Measurements from ENCODE around the gene ATAD1.

The ATAD1 gene

GRCh38 chr10:87713707-87714106 is 104.3 kb downstream of the ATAD1 start:
- no peak overlapping the region for H3K4me3 ChIP-seq (ENCODE audit: low read depth, low read length)
- no peak for DNase-seq (ENCODE audit: low read depth)
- TF ChIP-seq, protein P1, sequence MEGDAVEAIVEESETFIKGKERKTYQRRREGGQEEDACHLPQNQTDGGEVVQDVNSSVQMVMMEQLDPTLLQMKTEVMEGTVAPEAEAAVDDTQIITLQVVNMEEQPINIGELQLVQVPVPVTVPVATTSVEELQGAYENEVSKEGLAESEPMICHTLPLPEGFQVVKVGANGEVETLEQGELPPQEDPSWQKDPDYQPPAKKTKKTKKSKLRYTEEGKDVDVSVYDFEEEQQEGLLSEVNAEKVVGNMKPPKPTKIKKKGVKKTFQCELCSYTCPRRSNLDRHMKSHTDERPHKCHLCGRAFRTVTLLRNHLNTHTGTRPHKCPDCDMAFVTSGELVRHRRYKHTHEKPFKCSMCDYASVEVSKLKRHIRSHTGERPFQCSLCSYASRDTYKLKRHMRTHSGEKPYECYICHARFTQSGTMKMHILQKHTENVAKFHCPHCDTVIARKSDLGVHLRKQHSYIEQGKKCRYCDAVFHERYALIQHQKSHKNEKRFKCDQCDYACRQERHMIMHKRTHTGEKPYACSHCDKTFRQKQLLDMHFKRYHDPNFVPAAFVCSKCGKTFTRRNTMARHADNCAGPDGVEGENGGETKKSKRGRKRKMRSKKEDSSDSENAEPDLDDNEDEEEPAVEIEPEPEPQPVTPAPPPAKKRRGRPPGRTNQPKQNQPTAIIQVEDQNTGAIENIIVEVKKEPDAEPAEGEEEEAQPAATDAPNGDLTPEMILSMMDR (IDR thresholded peaks at IDR 0.05; ENCODE audit: insufficient read depth, low read depth, low read length, missing control alignments): no peak

- TF ChIP-seq, protein P1 (IDR thresholded peaks at IDR 0.05; ENCODE audit: insufficient read depth, low read depth, low read length, missing control alignments): no peak
- no peak overlapping the region for H3K4me3 ChIP-seq (ENCODE audit: low read depth, low read length)
- no peak for DNase-seq (ENCODE audit: low read depth)
These were observed 105.0 kb downstream of the ATAD1 start for GRCh38 chr10:87712913-87713616.

- H3K4me3 ChIP-seq (ENCODE audit: low read depth, low read length): no peak overlapping the region
- TF ChIP-seq, protein P1 (IDR thresholded peaks at IDR 0.05; ENCODE audit: insufficient read depth, low read depth, low read length, missing control alignments): no peak
- no peak for DNase-seq (ENCODE audit: low read depth)
These were observed 110.8 kb downstream of the ATAD1 start for GRCh38 chr10:87707254-87707653.

DNA sequence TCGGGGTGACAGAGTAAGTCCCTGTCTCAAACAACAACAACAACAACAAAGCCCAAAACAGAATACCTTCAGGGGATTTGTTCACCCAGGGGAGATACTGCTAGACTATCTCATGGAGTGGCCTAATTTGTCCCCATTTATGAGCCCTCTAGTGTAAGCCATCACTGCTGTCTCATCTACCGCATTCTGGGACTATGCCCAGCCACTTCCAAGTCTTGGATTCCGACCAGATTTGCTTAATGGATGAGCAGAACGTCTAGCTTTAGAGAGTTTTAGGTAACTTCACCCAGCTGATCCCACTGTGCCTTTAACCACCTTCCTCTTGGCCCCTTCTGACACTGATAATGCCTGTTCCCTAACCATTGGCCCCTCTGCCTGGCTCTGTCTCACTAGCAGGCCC is 111.3 kb downstream of the ATAD1 start:
- no peak overlapping the region for H3K4me3 ChIP-seq (ENCODE audit: low read depth, low read length)
- TF ChIP-seq, protein P1 (IDR thresholded peaks at IDR 0.05; ENCODE audit: insufficient read depth, low read depth, low read length, missing control alignments): no peak
- DNase-seq (ENCODE audit: low read depth): no peak

DNA sequence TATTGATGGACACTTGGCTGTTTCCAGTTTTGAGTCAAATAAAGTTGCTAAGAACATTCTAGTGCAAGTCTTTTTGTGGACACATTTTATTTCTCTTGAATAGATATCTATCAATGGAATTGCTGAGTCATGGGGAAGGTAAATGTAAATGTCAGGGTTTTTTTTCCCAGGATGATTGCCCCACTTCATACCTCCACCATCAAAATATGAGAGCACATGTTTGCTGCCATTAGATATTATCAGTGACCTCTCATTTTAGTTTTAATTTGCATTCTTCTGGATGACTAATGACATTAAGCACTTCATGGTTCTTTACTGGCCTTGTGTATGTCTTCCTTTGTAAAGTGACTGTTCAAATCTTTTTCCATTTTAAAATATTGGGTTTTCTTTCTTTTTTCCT is 112.7 kb downstream of the ATAD1 start:
- H3K4me3 ChIP-seq (ENCODE audit: low read depth, low read length): no peak overlapping the region
- TF ChIP-seq, protein P1 (IDR thresholded peaks at IDR 0.05; ENCODE audit: insufficient read depth, low read depth, low read length, missing control alignments): no peak
- DNase-seq (ENCODE audit: low read depth): no peak

DNA sequence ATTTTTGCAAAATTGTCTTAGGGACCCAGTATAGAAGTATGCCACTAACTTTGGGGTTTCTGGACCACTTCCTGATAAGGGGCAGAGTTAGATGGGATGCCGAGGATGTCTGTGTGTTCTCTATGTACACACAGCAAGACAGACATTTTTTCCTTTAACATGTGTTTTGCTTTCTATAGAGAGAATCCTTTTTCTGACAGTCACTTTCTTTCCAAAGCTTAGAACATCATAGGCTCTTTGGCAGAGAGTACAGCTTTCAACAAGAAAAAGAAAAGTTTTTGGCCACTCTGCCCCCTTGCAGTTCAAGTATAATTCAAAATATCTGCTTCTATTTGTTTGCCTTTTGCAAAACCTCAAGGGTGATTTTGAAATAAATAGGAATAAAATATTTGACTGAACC is 114.3 kb downstream of the ATAD1 start:
- TF ChIP-seq, protein P1 (IDR thresholded peaks at IDR 0.05; ENCODE audit: insufficient read depth, low read depth, low read length, missing control alignments): no peak
- DNase-seq (ENCODE audit: low read depth): no peak

GRCh38 chr10:87702973-87703294 is 115.1 kb downstream of the ATAD1 start:
- TF ChIP-seq, protein P1 (IDR thresholded peaks at IDR 0.05; ENCODE audit: insufficient read depth, low read depth, low read length, missing control alignments): no peak
- no peak overlapping the region for H3K4me3 ChIP-seq (ENCODE audit: low read depth, low read length)
- no peak for DNase-seq (ENCODE audit: low read depth)

More for the DNA sequence above, 114.3 kb downstream of the ATAD1 start:
- H3K4me3 ChIP-seq (ENCODE audit: low read depth, low read length): no peak overlapping the region

Data from GM12865 (cell line).